GM23338 (cell line): Measurements from ENCODE around the gene NAPA.

Source experiments
- CREB1 ChIP-seq: fragments of 250-450 bp; sonication (Bioruptor Pico); IDR thresholded peaks from 2 replicates; pipeline ENCODE4 v1.5.0; 2020; ENCODE audit warnings: low read depth, mild to moderate bottlenecking, moderate library complexity
- CTCF ChIP-seq, 2 experiments: fragments of 200-600 bp in 1 of 2; sonication (generic) in 1 of 2; conservative IDR thresholded peaks; 2 replicates each; pipeline versions ENCODE4 v1.5.1 to v1.6.1; 2016 to 2017; ENCODE audit warnings: antibody characterized with exemption in 2 of 2, low read depth in 2 of 2, mild to moderate bottlenecking in 2 of 2, moderate library complexity in 1 of 2
- ETS1 ChIP-seq: IDR thresholded peaks from 2 replicates; pipeline ENCODE4 v1.6.1; 2016; ENCODE audit warnings: antibody characterized with exemption
- EZH2 ChIP-seq: fragments of 200-600 bp; sonication (generic); IDR thresholded peaks from one replicate; pipeline ENCODE4 v1.8.0; 2017; ENCODE audit warnings: antibody characterized with exemption, mild to moderate bottlenecking, low read depth; ENCODE audit not compliant: unreplicated experiment
- EZH2phosphoT487 ChIP-seq: fragments of 200-600 bp; sonication (generic); IDR thresholded peaks from one replicate; pipeline ENCODE4 v1.8.1; 2018; ENCODE audit warnings: antibody characterized with exemption; ENCODE audit not compliant: unreplicated experiment
- JUNB ChIP-seq: IDR thresholded peaks from one replicate; pipeline ENCODE4 v1.6.1; 2016; ENCODE audit warnings: antibody characterized with exemption; ENCODE audit not compliant: unreplicated experiment
- NANOG ChIP-seq: IDR thresholded peaks from 2 replicates; pipeline ENCODE4 v1.6.1; 2016; ENCODE audit warnings: antibody characterized with exemption, borderline replicate concordance
- POLR2AphosphoS5 ChIP-seq: IDR thresholded peaks from 2 replicates; pipeline ENCODE4 v1.6.1; 2016; ENCODE audit warnings: antibody characterized with exemption, low read depth
- REST ChIP-seq: IDR thresholded peaks from one replicate; pipeline ENCODE4 v1.6.1; 2018; ENCODE audit warnings: antibody characterized with exemption; ENCODE audit not compliant: unreplicated experiment
- STAT1 ChIP-seq: IDR thresholded peaks from one replicate; pipeline ENCODE4 v1.6.1; 2016; ENCODE audit warnings: antibody characterized with exemption; ENCODE audit not compliant: unreplicated experiment
- ZNF114 ChIP-seq: fragments of 250-450 bp; sonication (Bioruptor Pico); IDR thresholded peaks from 2 replicates; pipeline ENCODE4 v1.5.0; 2020; ENCODE audit warnings: mild to moderate bottlenecking, moderate library complexity

- TF ChIP-seq CTCF (conservative IDR thresholded peaks at IDR 0.05; ENCODE audit: low read depth in 2 of 2) (no peak), EZH2phosphoT487 (no peak), EZH2 (no peak), POLR2AphosphoS5 (no peak), CREB1 (CRISPR knock-in tag) (no peak), REST (peak; percentile 97), NANOG (no peak), JUNB (no peak), ZNF114 (CRISPR knock-in tag) (no peak), STAT1 (no peak), ETS1 (no peak)
Measured at GRCh38 chr19:47444388-47444821, 70.5 kb downstream of the NAPA start.
